DND-41 (cell line): ENCODE measurements around the gene ZBTB37.

ENCODE experiments used
- EZH2 ChIP-seq: IDR thresholded peaks from 3 replicates; pipeline ENCODE4 v1.6.1; 2012; ENCODE audit warnings: borderline replicate concordance, low read depth, mild to moderate bottlenecking, moderate library complexity, low read length, inconsistent platforms; ENCODE audit not compliant: severe bottlenecking
- TF ChIP-seq, protein P1 (sequence below): IDR thresholded peaks from 2 replicates; pipeline ENCODE4 v1.5.1; 2012; ENCODE audit warnings: borderline replicate concordance, low read length, moderate library complexity, mild to moderate bottlenecking; ENCODE audit not compliant: poor library complexity, severe bottlenecking; ENCODE audit errors: extremely low read depth

DNA sequence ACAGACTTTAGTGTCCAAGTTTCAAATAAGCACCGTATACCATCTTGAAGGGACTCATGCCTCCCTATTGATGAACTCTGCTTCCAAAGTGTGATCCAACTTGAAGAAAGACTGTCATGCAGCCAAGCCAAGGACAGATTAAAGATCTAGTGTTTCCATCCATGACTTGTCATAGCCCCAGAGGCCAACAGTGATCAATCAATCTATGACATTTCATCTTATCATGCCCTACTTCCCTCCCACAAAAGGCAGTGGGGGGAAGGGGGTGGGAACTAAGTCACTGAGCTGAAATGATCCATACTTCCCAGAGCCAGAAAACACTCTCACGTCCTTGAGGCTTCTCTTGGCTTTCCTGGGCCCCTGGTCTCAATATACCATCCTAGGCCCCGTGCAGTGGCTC, 44.9 kb downstream of the ZBTB37 start:
- no peak for TF ChIP-seq EZH2
- TF ChIP-seq, protein P1, sequence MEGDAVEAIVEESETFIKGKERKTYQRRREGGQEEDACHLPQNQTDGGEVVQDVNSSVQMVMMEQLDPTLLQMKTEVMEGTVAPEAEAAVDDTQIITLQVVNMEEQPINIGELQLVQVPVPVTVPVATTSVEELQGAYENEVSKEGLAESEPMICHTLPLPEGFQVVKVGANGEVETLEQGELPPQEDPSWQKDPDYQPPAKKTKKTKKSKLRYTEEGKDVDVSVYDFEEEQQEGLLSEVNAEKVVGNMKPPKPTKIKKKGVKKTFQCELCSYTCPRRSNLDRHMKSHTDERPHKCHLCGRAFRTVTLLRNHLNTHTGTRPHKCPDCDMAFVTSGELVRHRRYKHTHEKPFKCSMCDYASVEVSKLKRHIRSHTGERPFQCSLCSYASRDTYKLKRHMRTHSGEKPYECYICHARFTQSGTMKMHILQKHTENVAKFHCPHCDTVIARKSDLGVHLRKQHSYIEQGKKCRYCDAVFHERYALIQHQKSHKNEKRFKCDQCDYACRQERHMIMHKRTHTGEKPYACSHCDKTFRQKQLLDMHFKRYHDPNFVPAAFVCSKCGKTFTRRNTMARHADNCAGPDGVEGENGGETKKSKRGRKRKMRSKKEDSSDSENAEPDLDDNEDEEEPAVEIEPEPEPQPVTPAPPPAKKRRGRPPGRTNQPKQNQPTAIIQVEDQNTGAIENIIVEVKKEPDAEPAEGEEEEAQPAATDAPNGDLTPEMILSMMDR: no peak
